GM12878 (cell line): ENCODE data around the gene CCSER2. TPM values are rescaled to one million over a fixed set of nuclear protein-coding genes. Genes with fewer than 3 reads are reported as not detected.
A peak's percentile ranks its signal among the peaks of the same experiment; 100 is the strongest.

Experiments used
- DPF2 ChIP-seq: fragments of 450-650 bp; IDR thresholded peaks from 2 replicates; pipeline ENCODE4 v1.6.1; 2017; ENCODE audit warnings: mild to moderate bottlenecking
- E2F4 ChIP-seq: IDR thresholded peaks from 2 replicates; pipeline ENCODE4 v1.6.1; 2012; ENCODE audit warnings: low read depth, low read length, improper control_type of control experiment
- E4F1 ChIP-seq: fragments of 450-650 bp; IDR thresholded peaks from 2 replicates; pipeline ENCODE4 v1.6.1; 2018; ENCODE audit warnings: borderline replicate concordance, mild to moderate bottlenecking; ENCODE audit not compliant: partially characterized antibody
- ELK1 ChIP-seq: IDR thresholded peaks from 2 replicates; pipeline ENCODE4 v1.6.1; 2012; ENCODE audit warnings: low read depth, low read length, improper control_type of control experiment
- HDAC2 ChIP-seq: fragments of 200-600 bp; sonication (generic); IDR thresholded peaks from 2 replicates; pipeline ENCODE4 v1.6.1; 2017
- JUNB ChIP-seq: IDR thresholded peaks from 2 replicates; pipeline ENCODE4 v1.6.1; 2016; ENCODE audit warnings: antibody characterized with exemption, mild to moderate bottlenecking
- LARP7 ChIP-seq: fragments of 450-650 bp; IDR thresholded peaks from 2 replicates; pipeline ENCODE4 v1.6.1; 2017; ENCODE audit warnings: mild to moderate bottlenecking
- MEF2B ChIP-seq: fragments of 450-650 bp; IDR thresholded peaks from 2 replicates; pipeline ENCODE4 v1.6.1; 2018; ENCODE audit warnings: mild to moderate bottlenecking, moderate library complexity; ENCODE audit not compliant: partially characterized antibody, poor library complexity, severe bottlenecking
- MLLT1 ChIP-seq: fragments of 450-650 bp; IDR thresholded peaks from 2 replicates; pipeline ENCODE4 v1.6.1; 2016; ENCODE audit warnings: mild to moderate bottlenecking
- MXI1 ChIP-seq: fragments of 150-350 bp; IDR thresholded peaks from 2 replicates; pipeline ENCODE4 v1.6.1; 2011; ENCODE audit warnings: low read depth, mild to moderate bottlenecking, inconsistent platforms, low read length, improper control_type of control experiment
- NKRF ChIP-seq: fragments of 450-650 bp; conservative IDR thresholded peaks from 2 replicates; pipeline ENCODE4 v1.6.1; 2017; ENCODE audit warnings: mild to moderate bottlenecking, moderate library complexity
- POLR2AphosphoS2 ChIP-seq: IDR thresholded peaks from 2 replicates; pipeline ENCODE4 v1.6.1; 2011; ENCODE audit warnings: low read depth, mild to moderate bottlenecking, low read length, improper control_type of control experiment, moderate library complexity
- SMAD1 ChIP-seq: fragments of 450-650 bp; IDR thresholded peaks from 2 replicates; pipeline ENCODE4 v1.6.1; 2018; ENCODE audit warnings: mild to moderate bottlenecking, low read depth; ENCODE audit not compliant: partially characterized antibody
- polyA plus RNA-seq, 11 experiments: library from polyadenylated mRNA; depleted of rRNA in 4 of 11; unstranded in 6 of 11; stranded (reverse) in 5 of 11; fragments of >200 nt; fragmentation: Nextera tagmentation in 4 of 11; fragmentation: Illumina TruSeq in 1 of 11; extraction: Ambion mirVana in 4 of 11; extraction: Trizol in 1 of 11; gene quantifications; 1 replicate in 1 of 11; 2 replicates in 10 of 11; pipeline versions ENCODE4 v1.2.1 to v1.2.3, GENCODE V29; 2011 to 2016; ENCODE audit warnings: inconsistent platforms in 2 of 11, missing spikeins in 2 of 11, low read depth in 1 of 11
- total RNA-seq, 4 experiments: library from RNA; depleted of rRNA in 3 of 4; stranded (reverse); fragments of >200 nt in 3 of 4; fragmentation: Illumina TruSeq in 1 of 4; extraction: Trizol in 1 of 4; gene quantifications; 2 replicates each; pipeline versions ENCODE4 v1.2.1 to v1.2.3, GENCODE V29; 2013 to 2021

Gene CCSER2
- total and polyA plus RNA-seq, 10 of the 15 experiments (the other 5 are each of a cell fraction or from before 2014, with no cell fraction given) = 4.7 to 18.8 (median 13.2) TPM

GRCh38 chr10:84294766-84295447 lies 33.5 kb upstream of the CCSER2 start (continued):
- TF ChIP-seq POLR2AphosphoS2 (no peak), DPF2 (no peak), E2F4 (no peak), SMAD1 (no peak), JUNB (peak; percentile 56), ELK1 (no peak), LARP7 (no peak), MXI1 (no peak), NKRF (no peak), HDAC2 (no peak), MEF2B (no peak), E4F1 (no peak), MLLT1 (no peak)
